ENCODE data around the gene TCP1. TPM values are rescaled to one million over a fixed set of nuclear protein-coding genes. Genes with fewer than 3 reads are reported as not detected.

The TCP1 gene
- polyA plus RNA-seq, 1 experiment, result 144 TPM

DNA sequence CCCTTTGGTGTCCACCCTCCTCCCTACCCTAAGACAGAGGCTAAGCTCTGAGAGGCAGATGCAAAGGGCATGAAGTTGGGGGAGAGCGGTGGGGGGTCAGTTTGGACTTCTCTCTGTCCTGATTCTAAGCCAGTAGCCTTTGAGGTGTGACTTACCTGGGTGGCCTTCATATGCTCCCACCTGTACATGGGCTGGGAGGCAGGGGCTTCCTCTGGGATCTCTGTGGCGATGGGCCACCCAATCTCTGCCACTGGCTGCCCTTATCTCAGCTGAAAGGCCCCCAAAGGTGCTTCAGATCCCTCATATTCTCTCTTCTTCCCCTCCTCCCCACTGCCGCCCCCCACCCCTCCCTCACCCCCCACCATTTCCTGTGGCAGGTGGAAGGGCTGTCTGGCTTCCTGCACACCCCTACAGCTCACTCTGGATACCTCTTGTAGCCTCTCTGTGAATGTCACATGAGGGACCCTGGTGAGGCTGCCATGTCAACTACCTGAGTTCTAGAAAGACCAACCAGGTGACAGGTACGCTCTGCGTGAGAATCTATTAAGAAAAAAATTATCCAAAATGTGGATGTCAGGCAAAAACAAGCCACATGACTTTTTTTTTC is 44.7 kb upstream of the TCP1 start:
- no peak for DNase-seq (ENCODE audit: low read depth)
- ChIA-PET POLR2A (no interaction called here), CTCF (interaction anchor here (0.6 to 3.2 kb wide), 5 partner anchors 11 to 142 kb away, joined by 3 to 14 read pairs (median 3); no protein-coding TSS in a partner anchor)
- Histone ChIP-seq H3K36me3 (ENCODE audit: control insufficient read depth, insufficient read depth, low read length) (no peaks in the 10 kb centered on the region), H3K4me3 (ENCODE audit: low read depth, low read length) (no peak overlapping the region), H3K27me3 (ENCODE audit: control insufficient read depth, insufficient read depth, low read length) (no peaks in the 10 kb centered on the region)
- TF ChIP-seq, protein P1, sequence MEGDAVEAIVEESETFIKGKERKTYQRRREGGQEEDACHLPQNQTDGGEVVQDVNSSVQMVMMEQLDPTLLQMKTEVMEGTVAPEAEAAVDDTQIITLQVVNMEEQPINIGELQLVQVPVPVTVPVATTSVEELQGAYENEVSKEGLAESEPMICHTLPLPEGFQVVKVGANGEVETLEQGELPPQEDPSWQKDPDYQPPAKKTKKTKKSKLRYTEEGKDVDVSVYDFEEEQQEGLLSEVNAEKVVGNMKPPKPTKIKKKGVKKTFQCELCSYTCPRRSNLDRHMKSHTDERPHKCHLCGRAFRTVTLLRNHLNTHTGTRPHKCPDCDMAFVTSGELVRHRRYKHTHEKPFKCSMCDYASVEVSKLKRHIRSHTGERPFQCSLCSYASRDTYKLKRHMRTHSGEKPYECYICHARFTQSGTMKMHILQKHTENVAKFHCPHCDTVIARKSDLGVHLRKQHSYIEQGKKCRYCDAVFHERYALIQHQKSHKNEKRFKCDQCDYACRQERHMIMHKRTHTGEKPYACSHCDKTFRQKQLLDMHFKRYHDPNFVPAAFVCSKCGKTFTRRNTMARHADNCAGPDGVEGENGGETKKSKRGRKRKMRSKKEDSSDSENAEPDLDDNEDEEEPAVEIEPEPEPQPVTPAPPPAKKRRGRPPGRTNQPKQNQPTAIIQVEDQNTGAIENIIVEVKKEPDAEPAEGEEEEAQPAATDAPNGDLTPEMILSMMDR (IDR thresholded peaks at IDR 0.05; ENCODE audit: insufficient read depth, low read depth, low read length), result no peak

DNA sequence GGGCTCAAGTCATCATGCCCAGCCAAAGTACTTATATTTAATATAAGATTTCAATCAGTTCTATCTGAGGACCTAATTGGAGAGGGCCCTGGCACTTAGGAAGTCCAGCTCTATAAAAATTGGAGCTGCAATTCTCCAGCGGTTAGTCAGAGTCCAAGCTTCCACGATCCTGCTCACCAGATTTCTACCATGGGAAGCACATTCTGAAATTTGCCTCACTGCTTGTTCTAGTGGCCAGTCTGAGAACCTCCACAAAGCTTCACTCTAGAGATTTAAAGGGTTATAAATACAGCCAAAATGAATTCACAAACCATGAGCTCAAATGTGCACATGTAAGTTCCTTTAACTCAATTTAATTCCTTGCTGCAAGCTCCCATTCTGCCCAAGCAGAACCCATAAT is 44.2 kb upstream of the TCP1 start:
- CTCF ChIA-PET, result interaction anchor here (0.6 to 3.2 kb wide), 4 partner anchors 11 to 142 kb away, joined by 3 to 14 read pairs (median 4); no protein-coding TSS in a partner anchor
- Histone ChIP-seq H3K4me3 (ENCODE audit: low read depth, low read length) (no peak overlapping the region), H3K36me3 (ENCODE audit: control insufficient read depth, insufficient read depth, low read length) (no peaks in the 10 kb centered on the region), H3K27me3 (ENCODE audit: control insufficient read depth, insufficient read depth, low read length) (no peaks in the 10 kb centered on the region)
- DNase-seq (ENCODE audit: low read depth), result peak; percentile 65
- TF ChIP-seq, protein P1 (IDR thresholded peaks at IDR 0.05; ENCODE audit: insufficient read depth, low read depth, low read length), result peak; percentile 52
- POLR2A ChIA-PET, result no interaction called here

DNA sequence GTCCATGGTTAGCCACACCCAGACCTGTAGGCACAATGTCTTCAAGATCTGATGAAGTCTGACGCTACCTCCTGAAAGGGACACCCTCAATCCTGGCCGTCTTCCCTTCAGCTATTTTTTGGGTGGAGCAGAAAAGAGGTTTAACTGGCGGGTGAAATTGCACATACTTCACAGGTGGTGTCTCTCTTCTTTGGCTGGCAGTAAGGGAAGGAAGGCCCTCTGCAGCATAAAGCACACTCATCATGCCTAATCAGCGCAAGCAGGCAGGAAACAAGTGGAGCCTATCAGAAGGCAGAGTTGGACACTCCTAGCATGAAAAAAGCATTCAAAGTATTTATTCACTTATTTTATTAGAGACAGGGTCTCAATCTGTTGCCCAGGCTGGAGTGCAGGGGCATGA is 43.5 kb upstream of the TCP1 start:
- no peak for DNase-seq (ENCODE audit: low read depth)
- TF ChIP-seq, protein P1 (IDR thresholded peaks at IDR 0.05; ENCODE audit: insufficient read depth, low read depth, low read length), result no peak
- H3K4me3 ChIP-seq (ENCODE audit: low read depth, low read length), result no peak overlapping the region
- H3K36me3 ChIP-seq (ENCODE audit: control insufficient read depth, insufficient read depth, low read length), result no peaks in the 10 kb centered on the region
- ChIA-PET POLR2A (no interaction called here), CTCF (interaction anchor here (1.0 to 3.2 kb wide), 3 partner anchors 10 to 141 kb away, joined by 3 to 14 read pairs (median 5); no protein-coding TSS in a partner anchor)
- H3K27me3 ChIP-seq (ENCODE audit: control insufficient read depth, insufficient read depth, low read length), result no peaks in the 10 kb centered on the region

DNA sequence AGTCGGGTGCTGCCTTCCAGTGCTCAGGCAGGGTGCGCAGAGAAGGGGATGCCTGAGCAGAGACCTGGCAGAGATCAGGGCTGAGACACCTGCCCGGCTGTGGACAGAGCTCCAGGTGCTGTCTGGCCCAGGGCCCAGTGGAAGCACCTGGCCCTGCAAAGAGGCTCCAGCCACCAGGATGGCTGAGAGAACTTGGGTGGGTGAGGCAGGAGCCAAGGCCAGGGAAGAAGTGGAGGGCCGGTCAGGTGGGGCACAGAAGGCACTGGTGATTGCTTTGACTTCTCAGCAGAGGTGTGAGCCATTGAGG is 41.9 kb upstream of the TCP1 start:
- Histone ChIP-seq H3K4me3 (ENCODE audit: low read depth, low read length) (no peak overlapping the region), H3K36me3 (ENCODE audit: control insufficient read depth, insufficient read depth, low read length) (no peaks in the 10 kb centered on the region), H3K27me3 (ENCODE audit: control insufficient read depth, insufficient read depth, low read length) (no peaks in the 10 kb centered on the region)
- ChIA-PET POLR2A (no interaction called here), CTCF (no interaction called here)
- TF ChIP-seq, protein P1 (IDR thresholded peaks at IDR 0.05; ENCODE audit: insufficient read depth, low read depth, low read length), result no peak
- DNase-seq (ENCODE audit: low read depth), result no peak

- Histone ChIP-seq H3K36me3 (ENCODE audit: control insufficient read depth, insufficient read depth, low read length) (no peaks in the 10 kb centered on the region), H3K27me3 (ENCODE audit: control insufficient read depth, insufficient read depth, low read length) (no peaks in the 10 kb centered on the region), H3K4me3 (ENCODE audit: low read depth, low read length) (no peak overlapping the region)
- TF ChIP-seq, protein P1 (IDR thresholded peaks at IDR 0.05; ENCODE audit: insufficient read depth, low read depth, low read length), result no peak
- ChIA-PET POLR2A (no interaction called here), CTCF (interaction anchor here (0.8 kb wide), 1 partner anchor 11 kb away, joined by 3 read pairs; no protein-coding TSS in a partner anchor)
- DNase-seq (ENCODE audit: low read depth), result no peak
Observed at GRCh38 chr6:159830501-159831372, 41.3 kb upstream of the TCP1 start.

All from BJ (cell line).